ENCODE results near the gene PAGE5. TPM values are rescaled to one million over a fixed set of nuclear protein-coding genes. Genes with fewer than 3 reads are reported as not detected.

Gene PAGE5, protein sequence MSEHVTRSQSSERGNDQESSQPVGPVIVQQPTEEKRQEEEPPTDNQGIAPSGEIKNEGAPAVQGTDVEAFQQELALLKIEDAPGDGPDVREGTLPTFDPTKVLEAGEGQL
- total RNA-seq, result not detected

DNA sequence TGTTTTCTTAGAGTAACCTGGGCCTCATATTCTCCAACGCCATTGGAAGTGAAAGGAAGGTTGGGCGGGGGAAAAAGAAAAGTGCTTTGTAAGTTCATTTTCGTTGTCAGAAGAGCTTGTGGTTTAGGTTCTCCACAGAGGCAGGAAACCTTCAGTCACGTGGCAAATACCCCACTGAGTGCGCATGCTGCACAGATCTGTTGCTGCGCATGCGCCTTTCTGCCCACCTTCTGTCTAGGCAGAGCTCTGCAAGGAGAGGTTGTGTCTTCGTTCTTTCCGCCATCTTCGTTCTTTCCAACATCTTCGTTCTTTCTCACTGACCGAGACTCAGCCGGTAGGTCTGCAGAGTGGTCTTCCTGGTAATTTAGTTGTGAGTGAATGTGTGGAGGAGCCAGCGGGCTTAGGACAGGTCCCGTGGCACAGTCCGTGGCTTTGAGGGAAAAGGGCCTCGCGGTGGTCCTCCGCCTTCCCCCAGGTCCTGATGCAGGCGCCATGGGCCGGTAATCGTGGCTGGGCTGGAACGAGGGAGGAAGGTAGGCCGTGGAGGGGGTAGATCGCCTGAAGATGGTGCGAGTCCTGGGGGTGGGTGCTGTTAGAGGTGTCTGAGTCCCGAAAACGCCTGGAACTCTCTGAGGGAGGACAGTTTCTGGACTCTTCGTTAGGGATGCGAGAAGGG, at the start of gene PAGE5:
Gene PAGE5, plus strand, starts transcription at position 228 of the 676 bp plus-strand sequence. CDS start 1,037 bp downstream, outside the sequence.
- intact Hi-C loops (cut with DNase I; ENCODE audit: low total_unique reads), result no loop called here
- no peak within 1 kb of the TSS for H3K4me3 ChIP-seq
- H3K4me1 ChIP-seq, result no peaks in the 10 kb centered on the region
- no peak for DNase-seq (ENCODE audit: low spot score in 2 of 2)
- TF ChIP-seq POLR2AphosphoS5 (IDR thresholded peaks at IDR 0.05), result no peak
- TF ChIP-seq, protein P1, sequence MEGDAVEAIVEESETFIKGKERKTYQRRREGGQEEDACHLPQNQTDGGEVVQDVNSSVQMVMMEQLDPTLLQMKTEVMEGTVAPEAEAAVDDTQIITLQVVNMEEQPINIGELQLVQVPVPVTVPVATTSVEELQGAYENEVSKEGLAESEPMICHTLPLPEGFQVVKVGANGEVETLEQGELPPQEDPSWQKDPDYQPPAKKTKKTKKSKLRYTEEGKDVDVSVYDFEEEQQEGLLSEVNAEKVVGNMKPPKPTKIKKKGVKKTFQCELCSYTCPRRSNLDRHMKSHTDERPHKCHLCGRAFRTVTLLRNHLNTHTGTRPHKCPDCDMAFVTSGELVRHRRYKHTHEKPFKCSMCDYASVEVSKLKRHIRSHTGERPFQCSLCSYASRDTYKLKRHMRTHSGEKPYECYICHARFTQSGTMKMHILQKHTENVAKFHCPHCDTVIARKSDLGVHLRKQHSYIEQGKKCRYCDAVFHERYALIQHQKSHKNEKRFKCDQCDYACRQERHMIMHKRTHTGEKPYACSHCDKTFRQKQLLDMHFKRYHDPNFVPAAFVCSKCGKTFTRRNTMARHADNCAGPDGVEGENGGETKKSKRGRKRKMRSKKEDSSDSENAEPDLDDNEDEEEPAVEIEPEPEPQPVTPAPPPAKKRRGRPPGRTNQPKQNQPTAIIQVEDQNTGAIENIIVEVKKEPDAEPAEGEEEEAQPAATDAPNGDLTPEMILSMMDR (IDR thresholded peaks at IDR 0.05), result no peak
- H3K9me3 ChIP-seq, result no peaks in the 10 kb centered on the region
- H3K36me3 ChIP-seq, result no peaks in the 10 kb centered on the region
- H3K27me3 ChIP-seq, result peaks cover 0 to 11% of the 10 kb centered on the region in 2 donors
- no peak within 1 kb of the TSS for H3K27ac ChIP-seq

DNA sequence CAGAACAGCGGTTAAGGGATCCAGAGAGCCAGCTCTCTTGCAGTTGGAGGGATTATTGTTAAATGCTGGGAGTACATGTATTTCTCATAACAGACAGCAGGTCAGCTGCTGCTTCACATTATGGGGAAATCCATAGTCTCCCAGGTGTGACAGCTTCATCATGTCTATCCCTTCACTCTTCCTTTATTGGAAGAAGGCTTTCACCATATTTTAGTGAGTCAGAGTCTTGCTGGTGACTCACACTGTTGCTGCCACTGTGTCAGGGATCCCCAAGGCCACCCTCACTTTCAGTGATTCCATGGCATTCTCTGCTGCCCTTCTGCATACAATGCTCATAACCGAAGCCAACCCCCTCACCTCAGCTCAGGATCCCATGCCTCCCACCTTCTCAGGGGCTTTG, 32.9 kb upstream of the PAGE5 start:
- intact Hi-C loops (cut with DNase I; ENCODE audit: low total_unique reads), result no loop called here
- Histone ChIP-seq H3K36me3 (no peaks in the 10 kb centered on the region), H3K27me3 (peaks cover 0 to 3% of the 10 kb centered on the region in 2 donors), H3K4me1 (no peaks in the 10 kb centered on the region), H3K9me3 (no peaks in the 10 kb centered on the region), H3K27ac (no peak overlapping the region), H3K4me3 (no peak overlapping the region)
- TF ChIP-seq POLR2A (IDR thresholded peaks at IDR 0.05) (no peak), POLR2AphosphoS5 (IDR thresholded peaks at IDR 0.05) (no peak)
- TF ChIP-seq, protein P1 (IDR thresholded peaks at IDR 0.05), result no peak
- DNase-seq (ENCODE audit: low spot score in 2 of 2), result no peak

DNA sequence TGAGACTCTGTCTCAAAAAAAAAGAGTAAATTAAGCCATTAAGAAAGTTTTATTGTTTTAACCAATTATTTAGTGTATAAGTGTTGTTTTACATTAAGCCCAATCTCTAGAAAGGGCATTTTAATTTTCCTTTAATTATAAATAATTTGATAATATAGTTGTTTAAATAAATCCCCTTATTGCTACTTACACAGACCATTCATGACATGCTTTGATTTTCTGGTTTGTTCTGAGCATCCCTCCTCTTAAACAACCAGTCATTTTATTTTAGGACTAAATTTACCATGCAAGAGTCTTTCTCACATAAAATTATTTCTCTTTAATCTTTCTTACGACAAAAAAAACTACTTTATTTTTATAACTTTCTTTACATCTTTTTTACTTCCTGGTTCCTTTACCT, 23.5 kb upstream of the PAGE5 start:
- no peaks in the 10 kb centered on the region for H3K4me1 ChIP-seq
- no peak overlapping the region for H3K4me3 ChIP-seq

DNA sequence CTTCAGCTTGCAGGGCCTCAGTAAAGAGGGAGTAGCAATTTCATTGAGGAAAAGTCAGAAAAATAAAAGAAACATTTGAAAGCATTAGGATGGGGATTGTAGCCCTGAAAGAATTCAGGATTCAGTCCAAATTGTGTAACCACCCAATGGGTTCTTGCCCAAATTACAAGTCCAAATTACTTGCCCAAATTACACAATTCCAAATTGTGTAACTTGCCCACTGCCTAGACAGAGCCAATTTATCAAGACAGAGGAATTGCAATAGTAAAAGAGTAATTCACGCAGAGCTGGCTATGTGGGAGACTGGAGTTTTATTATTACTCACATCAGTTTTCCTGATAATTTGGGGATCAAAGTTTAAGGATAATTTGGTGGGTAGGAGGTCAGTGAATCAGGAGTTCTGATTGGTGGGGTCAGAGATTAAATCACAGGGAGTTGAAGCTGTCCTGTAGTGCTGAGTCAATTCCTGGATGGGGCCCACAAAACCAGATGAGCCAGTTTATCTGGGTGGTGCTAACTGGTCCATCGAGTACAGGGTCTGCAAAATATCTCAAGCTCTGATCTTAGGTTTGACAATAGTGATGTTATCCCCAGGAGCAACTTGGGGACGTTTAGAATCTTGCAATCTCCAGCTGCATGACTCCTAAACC, 18.1 kb upstream of the PAGE5 start:
- no peak overlapping the region for H3K27ac ChIP-seq
- no peaks in the 10 kb centered on the region for H3K36me3 ChIP-seq
- TF ChIP-seq, protein P1 (IDR thresholded peaks at IDR 0.05), result no peak
- TF ChIP-seq POLR2A (IDR thresholded peaks at IDR 0.05) (no peak), POLR2AphosphoS5 (IDR thresholded peaks at IDR 0.05) (no peak)
- intact Hi-C loops (cut with DNase I; ENCODE audit: low total_unique reads), result no loop called here
- no peak overlapping the region for H3K4me3 ChIP-seq
- DNase-seq (ENCODE audit: low spot score in 2 of 2), result no peak
- H3K9me3 ChIP-seq, result no peaks in the 10 kb centered on the region
- peaks cover 0 to 13% of the 10 kb centered on the region in 2 donors for H3K27me3 ChIP-seq
- H3K4me1 ChIP-seq, result no peaks in the 10 kb centered on the region

More for the DNA sequence above, 23.5 kb upstream of the PAGE5 start:
- intact Hi-C loops (cut with DNase I; ENCODE audit: low total_unique reads), result no loop called here
- Histone ChIP-seq H3K36me3 (no peaks in the 10 kb centered on the region), H3K9me3 (peaks cover 0 to 5% of the 10 kb centered on the region in 2 donors), H3K27ac (no peak overlapping the region), H3K27me3 (no peaks in the 10 kb centered on the region)
- DNase-seq (ENCODE audit: low spot score in 2 of 2), result no peak
- TF ChIP-seq POLR2AphosphoS5 (IDR thresholded peaks at IDR 0.05) (no peak), POLR2A (IDR thresholded peaks at IDR 0.05) (no peak)
- TF ChIP-seq, protein P1 (IDR thresholded peaks at IDR 0.05), result no peak

Measured in breast epithelium (tissue), 4 donors.